H9 (cell line): ENCODE data around the gene MRTFA. TPM values are rescaled to one million over a fixed set of nuclear protein-coding genes. Genes with fewer than 3 reads are reported as not detected.
A peak's percentile ranks its signal among the peaks of the same experiment; 100 is the strongest.

Experiments used
- DNase-seq: peaks from one replicate; pipeline ENCODE4 v3.0.0-alpha.2; 2017
- H2AFZ ChIP-seq: one replicate; pipeline ENCODE4 v1.6.1; 2013; ENCODE audit warnings: mild to moderate bottlenecking, low read length, control low read depth, moderate library complexity
- H2AK5ac ChIP-seq: 2 replicates; pipeline ENCODE4 v1.6.1; 2013; ENCODE audit warnings: low read length, control low read depth, mixed read lengths; ENCODE audit not compliant: insufficient read length
- H2BK120ac ChIP-seq: one replicate; pipeline ENCODE4 v1.6.1; 2013; ENCODE audit warnings: low read depth, mild to moderate bottlenecking, low read length, control low read depth, inconsistent platforms; ENCODE audit not compliant: poor library complexity, severe bottlenecking
- H2BK12ac ChIP-seq: 2 replicates; pipeline ENCODE4 v1.6.1; 2013; ENCODE audit warnings: low read length, control low read depth, mixed read lengths, low read depth; ENCODE audit not compliant: insufficient read length
- H2BK15ac ChIP-seq: 2 replicates; pipeline ENCODE4 v1.6.1; 2013; ENCODE audit warnings: low read depth, low read length, control low read depth
- H2BK20ac ChIP-seq: one replicate; pipeline ENCODE4 v1.6.1; 2013; ENCODE audit warnings: low read depth, mild to moderate bottlenecking, low read length, control low read depth, inconsistent platforms; ENCODE audit not compliant: poor library complexity, severe bottlenecking
- H2BK5ac ChIP-seq: 2 replicates; pipeline ENCODE4 v1.6.1; 2013; ENCODE audit warnings: low read length, control low read depth, mixed read lengths; ENCODE audit not compliant: insufficient read length
- H3K14ac ChIP-seq: 2 replicates; pipeline ENCODE4 v1.6.1; 2013; ENCODE audit warnings: low read length, control low read depth; ENCODE audit not compliant: insufficient read depth
- H3K18ac ChIP-seq: 2 replicates; pipeline ENCODE4 v1.6.1; 2013; ENCODE audit warnings: low read depth, mild to moderate bottlenecking, mixed read lengths, low read length, control low read depth; ENCODE audit not compliant: insufficient read length
- H3K23ac ChIP-seq: 2 replicates; pipeline ENCODE4 v1.6.1; 2013; ENCODE audit warnings: low read length, control low read depth, mixed read lengths, low read depth; ENCODE audit not compliant: insufficient read length
- H3K23me2 ChIP-seq: 2 replicates; pipeline ENCODE4 v1.6.1; 2013; ENCODE audit warnings: low read depth, mild to moderate bottlenecking, mixed read lengths, low read length, control low read depth; ENCODE audit not compliant: insufficient read length, poor library complexity, severe bottlenecking
- H3K27ac ChIP-seq: 2 replicates; pipeline ENCODE4 v1.5.1; 2013; ENCODE audit warnings: low read length, control low read depth, mixed read lengths, low read depth; ENCODE audit not compliant: insufficient read length
- H3K27me3 ChIP-seq: 2 replicates; pipeline ENCODE4 v1.6.1; 2013; ENCODE audit warnings: low read length, control low read depth, inconsistent platforms; ENCODE audit not compliant: insufficient read depth
- H3K4ac ChIP-seq: 2 replicates; pipeline ENCODE4 v1.6.1; 2013; ENCODE audit warnings: low read depth, mild to moderate bottlenecking, control low read depth, inconsistent platforms, low read length, moderate library complexity
- H3K4me1 ChIP-seq: 2 replicates; pipeline ENCODE4 v1.6.1; 2013; ENCODE audit warnings: low read length, control low read depth, inconsistent platforms; ENCODE audit not compliant: insufficient read depth
- H3K4me2 ChIP-seq: 2 replicates; pipeline ENCODE4 v1.6.1; 2013; ENCODE audit warnings: low read length, control low read depth, mixed read lengths; ENCODE audit not compliant: insufficient read length, insufficient read depth
- H3K56ac ChIP-seq: 2 replicates; pipeline ENCODE4 v1.6.1; 2013; ENCODE audit warnings: low read depth, mild to moderate bottlenecking, mixed read lengths, low read length, control low read depth; ENCODE audit not compliant: insufficient read length
- H3K79me1 ChIP-seq: 2 replicates; pipeline ENCODE4 v1.6.1; 2013; ENCODE audit warnings: low read depth, mild to moderate bottlenecking, moderate library complexity, low read length, control low read depth, inconsistent platforms; ENCODE audit not compliant: insufficient read depth, poor library complexity, severe bottlenecking
- H3K79me2 ChIP-seq: 2 replicates; pipeline ENCODE4 v1.6.1; 2013; ENCODE audit warnings: low read length, control low read depth, inconsistent platforms; ENCODE audit not compliant: insufficient read depth
- H3K9ac ChIP-seq: 2 replicates; pipeline ENCODE4 v1.6.1; 2013; ENCODE audit warnings: low read length, control low read depth, mixed read lengths; ENCODE audit not compliant: insufficient read length; ENCODE audit errors: extremely low read depth
- H3K9me3 ChIP-seq: one replicate; pipeline ENCODE4 v1.6.1; 2013; ENCODE audit warnings: low read depth, low read length, inconsistent platforms; ENCODE audit not compliant: control insufficient read depth
- H3T11ph ChIP-seq: one replicate; pipeline ENCODE4 v1.6.1; 2013; ENCODE audit warnings: mild to moderate bottlenecking, low read length, control low read depth, inconsistent platforms
- H4K20me1 ChIP-seq: one replicate; pipeline ENCODE4 v1.6.1; 2013; ENCODE audit not compliant: control insufficient read depth, insufficient read length, insufficient read depth
- H4K5ac ChIP-seq: 2 replicates; pipeline ENCODE4 v1.6.1; 2013; ENCODE audit warnings: low read depth, mild to moderate bottlenecking, mixed read lengths, low read length, control low read depth; ENCODE audit not compliant: insufficient read length
- H4K8ac ChIP-seq: replicated peaks from 2 replicates; pipeline ENCODE4 v1.6.1; 2013; ENCODE audit warnings: low read length, control low read depth, mixed read lengths, low read depth; ENCODE audit not compliant: insufficient read length
- H4K91ac ChIP-seq: 2 replicates; pipeline ENCODE4 v1.6.1; 2013; ENCODE audit warnings: low read depth, mild to moderate bottlenecking, moderate library complexity, mixed read lengths, low read length, control low read depth; ENCODE audit not compliant: insufficient read length
- H3K27ac Mint-ChIP-seq, 3 experiments: 2 replicates in 2 of 3; 3 replicates in 1 of 3; pipeline ENCODE4 v1.8.0; 2020 to 2021; ENCODE audit warnings: mixed read lengths in 3 of 3, mild to moderate bottlenecking in 1 of 3, moderate library complexity in 1 of 3
- H3K27me3 Mint-ChIP-seq: 2 replicates; pipeline ENCODE4 v1.8.0; 2021; ENCODE audit warnings: low read depth, mild to moderate bottlenecking, moderate library complexity, mixed read lengths
- H3K36me3 Mint-ChIP-seq, 3 experiments: 2 replicates in 2 of 3; 3 replicates in 1 of 3; pipeline ENCODE4 v1.8.0; 2020 to 2021; ENCODE audit warnings: low read depth in 3 of 3, mixed read lengths in 3 of 3; ENCODE audit not compliant: insufficient read depth in 1 of 3
- H3K4me1 Mint-ChIP-seq, 2 experiments: 2 replicates each; pipeline ENCODE4 v1.8.0; 2020; ENCODE audit warnings: mixed read lengths in 2 of 2
- H3K4me3 Mint-ChIP-seq, 2 experiments: 2 replicates in 1 of 2; 3 replicates in 1 of 2; pipeline ENCODE4 v1.8.0; 2020 to 2021; ENCODE audit warnings: mild to moderate bottlenecking in 2 of 2, mixed read lengths in 2 of 2, moderate library complexity in 1 of 2
- H3K9me3 Mint-ChIP-seq, 2 experiments: 2 replicates in 1 of 2; 3 replicates in 1 of 2; pipeline ENCODE4 v1.8.0; 2020; ENCODE audit warnings: mild to moderate bottlenecking in 2 of 2, mixed read lengths in 2 of 2, moderate library complexity in 1 of 2
- WGBS: extraction: QIAGEN DNeasy Blood & Tissue Kit; methylation state at CpG from one replicate; pipeline ENCODE4 v1.1.7; 2013; ENCODE audit warnings: missing lambda C conversion rate, low lambda C conversion rate, mixed read lengths; ENCODE audit not compliant: insufficient read length; ENCODE audit errors: extremely low coverage; 5-methylcytosine and 5-hydroxymethylcytosine counted together
- total RNA-seq: library from RNA; stranded (reverse); gene quantifications from 2 replicates; pipeline ENCODE4 v1.2.1, GENCODE V29; 2021
- TF ChIP-seq, protein P1 (sequence below): fragments of 200-600 bp; sonication (generic); conservative IDR thresholded peaks from 3 replicates; pipeline ENCODE4 v1.8.0; 2021; ENCODE audit warnings: antibody characterized with exemption, mild to moderate bottlenecking

MRTFA gene
- total RNA-seq, 1 experiment from 2014 or later, result 38.1 TPM

DNA sequence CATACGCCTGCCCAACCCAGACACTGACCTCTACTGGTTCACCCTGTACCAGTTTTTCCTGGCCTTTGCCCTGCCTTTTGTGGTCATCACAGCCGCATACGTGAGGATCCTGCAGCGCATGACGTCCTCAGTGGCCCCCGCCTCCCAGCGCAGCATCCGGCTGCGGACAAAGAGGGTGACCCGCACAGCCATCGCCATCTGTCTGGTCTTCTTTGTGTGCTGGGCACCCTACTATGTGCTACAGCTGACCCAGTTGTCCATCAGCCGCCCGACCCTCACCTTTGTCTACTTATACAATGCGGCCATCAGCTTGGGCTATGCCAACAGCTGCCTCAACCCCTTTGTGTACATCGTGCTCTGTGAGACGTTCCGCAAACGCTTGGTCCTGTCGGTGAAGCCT lies 44.9 kb upstream of the MRTFA start:
- H4K20me1 ChIP-seq, result no peaks in the 10 kb centered on the region
- no peaks in the 10 kb centered on the region for H3K9me3 ChIP-seq
- no peak overlapping the region for H2AFZ ChIP-seq
- no peak overlapping the region for H3K23ac ChIP-seq
- no peak overlapping the region for H4K91ac ChIP-seq
- H3K4ac ChIP-seq, result no peak overlapping the region
- H3K9ac ChIP-seq, result no peak overlapping the region
- no peak overlapping the region for H3K4me2 ChIP-seq
- H2BK15ac ChIP-seq, result no peak overlapping the region
- no peak overlapping the region for H2AK5ac ChIP-seq
- H3K27me3 ChIP-seq, result no peaks in the 10 kb centered on the region
- no peaks in the 10 kb centered on the region for H3K79me2 ChIP-seq
- Mint-ChIP-seq H3K9me3 (no peaks in the 10 kb centered on the region), H3K4me3 (no peak overlapping the region), H3K4me1 (peaks cover 61 to 65% of the 10 kb centered on the region in 2 experiments), H3K36me3 (peaks cover 0 to 10% (median 6%) of the 10 kb centered on the region in 3 experiments; a peak in 4 of 7 replicates), H3K27ac (peak overlapping the region in 2 of 3 experiments; percentile 49 to 81; a peak in 3 of 7 replicates), H3K27me3 (peaks cover 4% of the 10 kb centered on the region; the same call in 1 of the 2 replicates)
- H3K27ac ChIP-seq, result no peak overlapping the region
- no peak overlapping the region; the same call in 1 of the 2 replicates for H3K14ac ChIP-seq
- no peak overlapping the region for H3T11ph ChIP-seq
- WGBS, result no CpG with 5 or more reads among the region's 19 CpGs
- TF ChIP-seq, protein P1, sequence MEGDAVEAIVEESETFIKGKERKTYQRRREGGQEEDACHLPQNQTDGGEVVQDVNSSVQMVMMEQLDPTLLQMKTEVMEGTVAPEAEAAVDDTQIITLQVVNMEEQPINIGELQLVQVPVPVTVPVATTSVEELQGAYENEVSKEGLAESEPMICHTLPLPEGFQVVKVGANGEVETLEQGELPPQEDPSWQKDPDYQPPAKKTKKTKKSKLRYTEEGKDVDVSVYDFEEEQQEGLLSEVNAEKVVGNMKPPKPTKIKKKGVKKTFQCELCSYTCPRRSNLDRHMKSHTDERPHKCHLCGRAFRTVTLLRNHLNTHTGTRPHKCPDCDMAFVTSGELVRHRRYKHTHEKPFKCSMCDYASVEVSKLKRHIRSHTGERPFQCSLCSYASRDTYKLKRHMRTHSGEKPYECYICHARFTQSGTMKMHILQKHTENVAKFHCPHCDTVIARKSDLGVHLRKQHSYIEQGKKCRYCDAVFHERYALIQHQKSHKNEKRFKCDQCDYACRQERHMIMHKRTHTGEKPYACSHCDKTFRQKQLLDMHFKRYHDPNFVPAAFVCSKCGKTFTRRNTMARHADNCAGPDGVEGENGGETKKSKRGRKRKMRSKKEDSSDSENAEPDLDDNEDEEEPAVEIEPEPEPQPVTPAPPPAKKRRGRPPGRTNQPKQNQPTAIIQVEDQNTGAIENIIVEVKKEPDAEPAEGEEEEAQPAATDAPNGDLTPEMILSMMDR, result no peak
- H3K79me1 ChIP-seq, result no peaks in the 10 kb centered on the region
- H2BK5ac ChIP-seq, result no peak overlapping the region
- peaks cover 11% of the 10 kb centered on the region for H3K4me1 ChIP-seq
- H2BK20ac ChIP-seq, result no peak overlapping the region
- H4K5ac ChIP-seq, result no peak overlapping the region
- H2BK120ac ChIP-seq, result no peak overlapping the region
- H3K18ac ChIP-seq, result no peak overlapping the region
- H4K8ac ChIP-seq, result no peak overlapping the region
- peaks cover 7% of the 10 kb centered on the region for H3K23me2 ChIP-seq
- no peak overlapping the region for H3K56ac ChIP-seq
- DNase-seq, result no peak
- no peak overlapping the region for H2BK12ac ChIP-seq
